BJ (cell line): ENCODE data around the gene PPP2R3B. TPM values are rescaled to one million over a fixed set of nuclear protein-coding genes. Genes with fewer than 3 reads are reported as not detected.

Source experiments
- CTCF ChIA-PET: fragments of 350-600 bp; formaldehyde crosslinking; extraction: SDS; loops from one replicate; lab custom pipeline; 2021; ENCODE audit warnings: antibody characterized with exemption, inconsistent platforms; lab: Yijun Ruan, JAX
- POLR2A ChIA-PET: fragments of 300-600 bp; sonication (Branson Sonifier 250); formaldehyde crosslinking; extraction: SDS; loops from one replicate; lab custom pipeline; 2021; ENCODE audit warnings: antibody characterized with exemption; lab: Charles Lee
- DNase-seq: peaks from one replicate; pipeline ENCODE4 v3.0.0-alpha.2; 2011; ENCODE audit warnings: low read depth
- H3K27me3 ChIP-seq: 2 replicates; pipeline ENCODE4 v1.6.0; 2011; ENCODE audit warnings: low read length; ENCODE audit not compliant: control insufficient read depth, insufficient read depth
- H3K36me3 ChIP-seq: 2 replicates; pipeline ENCODE4 v1.5.1; 2011; ENCODE audit warnings: low read length; ENCODE audit not compliant: control insufficient read depth, insufficient read depth
- H3K4me3 ChIP-seq: 2 replicates; pipeline ENCODE4 v1.5.1; 2011; ENCODE audit warnings: low read depth, mild to moderate bottlenecking, control low read depth, low read length
- CTCF ChIP-seq: IDR thresholded peaks from 2 replicates; pipeline ENCODE4 v1.5.1; 2011; ENCODE audit warnings: low read depth, mild to moderate bottlenecking, control low read depth, inconsistent platforms, low read length, moderate library complexity; ENCODE audit not compliant: insufficient read depth
- polyA plus RNA-seq: library from polyadenylated mRNA; depleted of rRNA; stranded (reverse); fragments of >200 nt; gene quantifications from 2 replicates; pipeline ENCODE4 v1.2.3, GENCODE V29; 2011

PPP2R3B gene
- polyA plus RNA-seq, 1 experiment, result 14.9 TPM

- CTCF ChIA-PET, result no interaction called here
- Histone ChIP-seq H3K27me3 (no peaks in the 10 kb centered on the region), H3K36me3 (peaks cover under 1% of the 10 kb centered on the region), H3K4me3 (no peak overlapping the region)
- POLR2A ChIA-PET, result no interaction called here
- DNase-seq, result no peak
- TF ChIP-seq CTCF, result no peak
Measured at GRCh38 chrX:350534-351323, 36.0 kb downstream of the PPP2R3B start.

- Histone ChIP-seq H3K36me3 (no peaks in the 10 kb centered on the region; the same call in 1 of the 2 replicates), H3K27me3 (no peaks in the 10 kb centered on the region), H3K4me3 (no peak overlapping the region)
- no peak for DNase-seq
- ChIA-PET CTCF (no interaction called here), POLR2A (no interaction called here)
- TF ChIP-seq CTCF, result no peak
Measured at GRCh38 chrX:350148-350533, 36.6 kb downstream of the PPP2R3B start.

DNA sequence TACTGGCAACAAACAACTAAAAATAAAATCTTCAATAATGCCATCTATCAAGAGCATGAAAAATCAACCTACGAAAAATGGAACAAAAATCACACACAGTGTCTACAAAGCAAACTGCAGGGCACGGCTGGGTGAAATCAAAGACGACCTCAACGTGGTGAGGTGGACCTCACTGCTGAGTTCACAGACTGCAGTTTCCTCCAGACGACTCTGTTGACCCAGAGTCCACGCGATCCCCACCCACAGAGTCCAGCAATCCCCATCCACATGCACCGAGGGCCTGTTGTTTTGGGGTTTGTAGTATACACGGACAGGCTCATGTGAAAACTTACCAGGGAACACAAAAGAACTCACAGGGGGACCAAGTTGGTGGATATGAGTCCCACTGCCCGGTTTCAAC is 37.0 kb downstream of the PPP2R3B start:
- H3K36me3 ChIP-seq, result no peaks in the 10 kb centered on the region; the same call in 1 of the 2 replicates
- no peak for DNase-seq
- H3K4me3 ChIP-seq, result no peak overlapping the region
- ChIA-PET CTCF (no interaction called here), POLR2A (no interaction called here)
- H3K27me3 ChIP-seq, result no peaks in the 10 kb centered on the region
- TF ChIP-seq CTCF, result no peak

DNA sequence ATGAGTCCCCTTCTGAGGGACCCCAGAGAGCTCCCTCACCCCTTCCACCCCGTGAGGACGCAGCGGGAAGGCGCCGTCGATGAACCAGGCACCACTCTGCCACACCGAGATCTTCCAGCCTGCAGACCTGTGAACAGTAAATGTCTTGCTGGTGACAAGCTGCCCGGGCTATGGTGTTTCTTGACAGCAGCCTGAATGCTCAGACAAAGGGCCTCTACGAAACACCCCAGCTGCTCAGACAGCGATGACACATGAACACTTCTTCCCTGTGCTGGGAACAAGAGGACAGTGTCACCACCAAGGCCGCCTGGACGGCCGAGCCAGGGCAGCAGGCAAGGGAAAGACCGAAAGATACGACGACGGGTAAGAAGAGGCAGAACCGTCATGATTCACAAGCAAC is 37.5 kb downstream of the PPP2R3B start:
- POLR2A ChIA-PET, result no interaction called here
- H3K36me3 ChIP-seq, result no peaks in the 10 kb centered on the region; the same call in 1 of the 2 replicates
- no peak overlapping the region for H3K4me3 ChIP-seq
- CTCF ChIA-PET, result no interaction called here
- DNase-seq, result no peak
- TF ChIP-seq CTCF, result no peak
- no peaks in the 10 kb centered on the region for H3K27me3 ChIP-seq

- POLR2A ChIA-PET, result no interaction called here
Measured at GRCh38 chrX:348461-349117, 38.1 kb downstream of the PPP2R3B start.

More at GRCh38 chrX:348461-349117, 38.1 kb downstream of the PPP2R3B start:
- no peaks in the 10 kb centered on the region for H3K27me3 ChIP-seq
- no peak for DNase-seq
- H3K4me3 ChIP-seq, result no peak overlapping the region
- CTCF ChIA-PET, result no interaction called here
- no peak for TF ChIP-seq CTCF
- H3K36me3 ChIP-seq, result no peaks in the 10 kb centered on the region; the same call in 1 of the 2 replicates
